Activated T-cell treated with anti-CD3 and anti-CD28 coated beads for 24 hours (primary cell): Measurements from ENCODE around the gene CDO1.
"Not testable (repeated sequence)": the region's sequence is repeated elsewhere in the genome, so short reads cannot be mapped to it uniquely, and the experiment has no call there.

Experiments used
- DNase-seq: peaks from one replicate; pipeline ENCODE4 v3.0.0-alpha.2; 2020; ENCODE audit warnings: low read depth

The CDO1 gene

DNA sequence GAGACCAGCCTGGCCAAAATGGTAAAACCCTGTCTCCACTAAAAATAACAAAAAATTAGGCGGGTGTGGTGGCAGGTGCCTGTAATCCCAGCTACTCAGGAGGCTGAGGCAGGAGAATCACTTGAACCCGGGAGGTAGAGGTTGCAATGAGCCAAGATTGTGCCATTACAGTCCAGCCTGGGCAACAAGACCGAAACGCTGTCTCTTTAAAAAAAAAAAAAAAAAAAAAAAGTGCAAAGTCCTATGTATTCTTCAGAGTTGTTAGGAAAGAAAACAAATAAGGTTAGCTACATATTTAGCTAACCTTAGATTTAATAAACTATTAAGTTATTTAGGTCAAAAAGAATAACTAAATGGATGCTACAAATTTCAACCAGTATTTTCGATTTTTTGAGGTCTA lies 13.5 kb upstream of the CDO1 start:
- DNase-seq = no peak

DNA sequence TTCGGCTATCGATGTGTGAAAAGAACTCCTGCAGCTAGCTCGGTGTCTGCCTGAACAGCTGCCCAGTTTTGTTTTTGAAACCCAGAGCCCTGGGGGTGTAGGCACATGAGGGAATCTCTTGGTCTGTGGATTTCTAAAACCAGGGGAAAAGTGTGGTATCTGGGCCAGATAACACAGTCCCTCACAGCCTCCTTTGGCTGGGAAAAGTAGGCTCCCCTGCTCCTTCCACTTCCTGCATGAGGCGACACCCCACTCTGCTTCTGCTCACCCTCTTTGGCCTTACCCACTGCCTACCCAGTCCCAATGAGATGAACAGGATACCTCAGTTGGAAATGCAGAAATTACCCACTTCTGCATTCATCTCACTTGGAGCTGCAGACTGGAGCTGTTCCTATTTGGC lies 9.5 kb upstream of the CDO1 start:
- DNase-seq = no peak

DNA sequence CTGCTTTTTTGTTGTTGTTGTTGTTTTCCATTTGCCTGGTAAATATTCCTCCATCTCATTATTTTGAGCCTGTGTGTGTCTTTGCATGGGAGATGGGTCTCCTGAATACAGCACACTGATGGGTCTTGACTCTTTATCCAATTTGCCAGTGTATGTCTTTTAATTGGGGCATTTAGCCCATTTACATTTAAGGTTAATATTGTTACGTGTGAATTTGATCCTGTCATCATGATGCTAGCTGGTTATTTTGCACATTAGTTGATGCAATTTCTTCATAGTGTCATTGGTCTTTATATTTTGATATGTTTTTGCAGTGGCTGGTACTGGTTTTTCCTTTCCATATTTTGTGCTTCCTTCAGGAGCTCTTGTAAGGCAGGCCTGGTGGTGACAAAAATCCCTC lies 8.5 kb upstream of the CDO1 start:
- DNase-seq = not testable (repeated sequence)

DNA sequence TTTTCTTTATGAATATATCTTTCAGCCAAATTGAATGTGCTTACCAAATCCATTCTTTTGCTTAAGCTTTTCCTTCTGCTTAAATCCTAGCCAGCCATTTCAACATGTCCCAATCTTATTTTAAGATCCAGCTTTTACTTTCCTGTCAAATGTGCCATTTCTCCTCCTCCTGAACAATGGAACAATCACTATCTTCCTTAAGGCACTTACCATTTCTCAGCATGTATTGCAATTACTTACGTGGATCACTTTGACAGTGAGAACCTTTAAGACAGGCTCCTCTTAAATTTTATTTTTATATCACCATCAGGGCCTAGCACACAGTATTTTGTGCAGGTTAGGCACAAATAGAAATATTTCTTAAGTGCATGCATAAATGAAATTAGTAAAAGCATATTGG lies 4.4 kb upstream of the CDO1 start:
- DNase-seq = no peak

DNA sequence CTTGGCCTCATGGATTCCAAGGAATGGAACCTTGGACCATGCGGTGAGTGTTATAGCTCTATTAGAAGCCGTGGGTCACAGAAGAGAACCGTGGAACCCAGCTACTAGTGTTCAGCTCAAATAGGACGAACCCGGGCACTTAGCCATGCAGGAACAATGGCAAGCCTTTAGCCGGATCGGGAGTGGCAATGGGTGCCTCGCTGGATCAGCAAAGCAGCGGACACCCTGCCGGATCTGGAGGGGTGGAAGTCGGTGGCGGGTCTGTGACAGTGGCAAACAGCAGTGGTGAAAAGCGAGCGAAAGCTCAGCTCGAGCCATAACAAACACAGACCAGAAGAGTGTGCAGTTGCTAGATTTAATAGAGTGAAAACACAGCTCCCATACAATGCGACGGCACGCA lies 2.4 kb upstream of the CDO1 start:
- no peak for DNase-seq

DNA sequence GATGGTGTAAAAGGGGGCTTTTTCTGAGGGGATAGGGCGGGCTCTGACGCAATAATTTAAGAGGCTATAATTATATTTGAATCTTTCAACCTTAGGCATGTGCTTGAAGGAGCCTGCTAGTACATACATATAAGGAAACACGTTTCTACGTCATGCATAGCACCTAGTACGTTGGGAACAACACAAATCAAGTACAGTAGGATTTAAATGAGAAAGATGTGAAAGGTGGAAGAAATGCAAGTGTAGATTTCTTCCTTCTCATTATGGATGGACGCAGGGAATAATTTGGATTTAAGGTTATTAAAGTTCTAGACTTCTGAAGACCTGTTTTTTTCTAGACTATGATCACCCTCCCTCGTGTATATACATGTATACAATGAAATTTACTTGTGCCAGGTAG lies 927 bp upstream of the CDO1 start:
- no peak for DNase-seq

DNA sequence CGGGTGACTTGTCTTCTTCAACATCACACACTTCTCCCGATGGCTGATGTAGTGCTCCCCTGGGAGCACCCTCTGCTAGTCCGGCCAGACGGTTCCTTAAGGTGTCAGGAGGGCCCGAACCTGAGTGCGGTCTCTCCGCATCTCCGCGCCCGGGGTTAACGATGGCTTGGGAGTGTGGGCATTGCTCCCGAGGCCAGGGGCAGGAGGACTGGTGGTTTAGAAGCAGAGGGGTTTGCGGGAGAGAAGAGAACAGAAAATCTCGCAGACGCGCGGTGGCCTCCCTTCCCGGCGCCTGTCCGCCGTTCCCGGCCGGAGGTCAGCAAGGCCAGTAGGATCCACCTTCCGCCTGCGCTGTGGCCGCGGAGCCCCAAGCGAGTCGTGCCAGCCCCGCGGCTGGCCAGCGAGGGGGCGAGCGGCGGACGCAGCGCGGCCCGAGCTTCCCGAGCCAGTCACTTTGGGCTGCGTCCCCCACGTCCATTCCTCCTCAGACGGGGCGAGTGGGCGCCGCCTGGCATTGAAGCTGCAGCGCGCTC lies 700 bp downstream of the CDO1 start:
- no peak for DNase-seq

DNA sequence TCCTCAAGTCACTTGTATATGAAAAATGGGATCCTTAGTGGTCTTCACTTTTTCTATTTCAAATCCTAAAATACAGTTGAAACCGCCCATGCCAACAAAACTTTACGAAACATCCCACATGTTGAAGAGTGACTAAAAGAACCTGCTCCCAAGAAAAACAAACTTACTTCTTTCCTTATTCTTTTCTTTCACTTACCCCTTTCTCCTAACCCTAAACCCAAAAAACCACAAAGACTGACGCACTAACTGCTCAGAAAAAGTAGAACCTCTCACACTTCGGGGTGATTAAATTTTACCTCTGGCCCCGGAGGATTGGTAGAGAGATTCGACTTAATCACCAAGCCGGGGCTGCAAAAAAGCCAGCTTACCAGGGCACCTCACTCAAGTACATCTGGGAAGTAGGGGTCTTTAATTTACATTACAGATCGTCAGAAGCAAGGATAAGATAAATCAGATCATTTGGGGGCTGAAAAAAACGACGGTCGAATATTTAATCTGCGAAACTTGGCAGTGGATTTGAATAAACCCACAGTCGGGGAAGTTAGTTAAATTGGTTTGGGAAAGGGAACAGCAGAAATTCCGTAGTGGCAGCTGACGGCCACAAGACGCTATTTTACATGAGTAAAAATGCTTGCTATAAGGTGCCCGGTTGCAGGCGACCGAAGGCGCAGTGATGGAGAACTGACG lies 1.3 kb downstream of the CDO1 start:
- DNase-seq = no peak

DNA sequence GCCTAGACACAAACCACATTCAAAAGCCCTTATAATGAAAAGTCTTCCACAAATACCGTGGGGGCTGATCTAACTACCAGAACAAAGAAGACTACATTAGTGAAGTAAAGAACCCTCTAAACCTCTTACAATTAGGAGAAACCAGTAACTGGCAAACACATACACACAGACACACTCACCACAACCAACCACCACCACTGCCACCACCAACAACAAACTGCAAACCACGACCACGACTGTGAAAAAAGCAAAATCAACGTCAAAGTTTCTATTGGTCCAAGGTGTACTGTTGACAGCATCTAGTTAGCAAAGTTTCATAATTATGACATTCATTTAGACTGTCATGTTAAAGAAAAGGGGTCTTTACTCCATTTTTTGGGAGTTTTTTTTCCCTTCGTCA lies 2.7 kb downstream of the CDO1 start:
- DNase-seq = no peak

DNA sequence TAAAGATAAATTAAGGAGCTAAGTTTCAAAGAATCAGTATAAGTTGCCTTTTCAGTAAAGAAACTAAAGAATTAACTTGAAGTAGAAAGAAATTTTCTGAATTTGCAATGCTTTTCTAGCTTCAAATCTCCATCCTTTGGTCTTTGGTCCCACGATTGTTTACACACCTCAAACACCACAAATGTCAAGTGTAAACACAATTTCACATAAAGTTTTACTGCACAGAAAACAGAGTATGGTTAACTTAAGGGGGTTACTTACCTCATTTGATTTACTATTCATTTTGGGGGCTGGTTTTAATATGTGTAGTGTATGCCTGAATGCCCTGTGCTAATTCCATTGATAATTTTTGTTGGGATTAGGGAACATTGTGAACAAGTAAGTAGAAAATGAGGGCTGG lies 4.1 kb downstream of the CDO1 start:
- no peak for DNase-seq

DNA sequence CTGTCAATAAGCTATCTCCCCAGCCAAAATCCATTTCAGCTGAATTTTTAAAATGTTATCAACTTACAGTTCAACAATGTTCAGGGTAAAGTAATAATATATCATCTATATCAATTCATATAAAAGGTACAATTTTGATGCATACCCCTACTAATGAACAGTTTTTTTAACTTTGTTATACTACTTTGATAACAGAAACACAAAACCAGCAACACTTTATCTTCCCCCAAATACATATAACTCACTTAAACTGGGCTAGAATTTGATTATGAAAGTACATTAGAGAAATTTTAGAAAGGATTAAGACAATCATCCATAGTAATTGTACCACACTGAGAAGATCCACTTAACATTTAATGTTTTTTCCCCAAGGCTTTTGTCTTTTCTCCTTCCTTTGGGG lies 5.1 kb downstream of the CDO1 start:
- DNase-seq = no peak

DNA sequence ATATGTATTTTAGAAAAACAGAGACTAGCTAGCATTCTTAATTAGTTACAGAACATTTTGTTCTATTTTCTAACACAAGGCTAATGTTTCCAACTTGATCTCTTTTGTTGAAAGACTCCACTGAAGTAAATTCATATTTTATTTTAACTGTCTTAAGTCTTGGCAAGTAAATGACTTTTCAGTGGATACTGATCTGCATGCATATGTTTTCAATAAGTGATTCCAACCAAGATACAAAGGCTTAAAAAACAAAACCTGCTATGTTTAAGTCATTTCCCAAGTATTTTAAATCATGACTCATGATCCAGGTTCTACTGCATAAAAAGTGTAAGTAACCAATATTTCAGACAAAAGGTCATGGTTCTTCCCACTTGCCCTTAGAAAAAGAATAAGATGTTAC lies 5.7 kb downstream of the CDO1 start:
- DNase-seq = no peak

DNA sequence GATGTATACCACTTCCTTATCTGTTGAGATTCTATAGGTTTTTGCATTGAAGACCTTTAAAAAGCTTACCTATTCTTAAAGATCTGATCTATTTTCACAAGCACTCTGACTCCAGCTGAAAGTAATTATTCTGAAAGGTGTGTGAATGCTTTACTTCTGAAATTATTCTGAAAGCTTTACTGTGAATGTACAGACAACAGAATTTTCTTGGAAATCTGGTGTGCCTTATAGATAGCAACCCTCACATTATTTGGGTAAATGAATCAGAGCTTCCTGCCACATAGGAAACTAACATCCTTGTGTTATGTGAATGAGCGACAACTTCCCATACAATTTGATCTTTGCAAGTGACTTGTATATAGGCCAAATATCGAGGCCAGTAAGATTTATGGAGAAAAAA lies 6.5 kb downstream of the CDO1 start:
- no peak for DNase-seq

DNA sequence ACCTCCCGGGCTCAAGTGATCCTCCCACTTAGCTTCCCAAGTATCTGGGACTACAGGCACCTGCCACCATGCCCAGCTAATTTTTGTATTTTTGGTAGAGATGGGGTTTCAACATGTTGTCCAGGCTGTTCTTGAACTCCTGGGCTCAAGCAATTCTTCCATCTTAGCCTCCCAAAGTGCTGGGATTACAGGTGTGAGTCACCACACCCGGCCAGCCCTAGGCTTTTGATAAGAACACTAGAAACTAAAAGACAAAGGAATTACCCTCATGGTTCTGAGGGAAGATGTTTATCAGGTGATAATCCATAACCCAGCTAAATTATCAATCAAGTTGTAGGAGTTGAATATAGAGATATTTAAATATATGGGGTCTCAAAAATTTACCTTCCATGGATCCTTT lies 8.4 kb downstream of the CDO1 start:
- DNase-seq = not testable (repeated sequence)

DNA sequence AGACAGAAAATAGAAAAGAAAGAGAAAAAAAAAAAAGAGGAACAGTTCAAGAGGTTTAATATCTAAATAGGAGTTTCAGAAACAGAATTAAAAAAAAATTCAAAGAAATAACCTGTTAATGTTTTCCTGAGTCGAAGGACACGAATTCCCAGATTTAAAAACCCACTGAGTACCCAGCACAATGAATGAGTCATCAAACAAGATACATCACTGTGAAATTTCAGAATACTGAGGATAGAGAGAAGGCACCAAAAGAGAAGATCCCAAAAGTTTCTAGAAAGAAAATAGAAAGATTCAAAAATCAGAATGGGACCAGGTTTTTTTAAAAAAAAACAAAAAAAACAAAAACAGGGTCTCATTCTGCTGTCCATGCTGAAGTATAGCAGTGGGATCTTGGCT lies 8.8 kb downstream of the CDO1 start:
- DNase-seq = no peak

DNA sequence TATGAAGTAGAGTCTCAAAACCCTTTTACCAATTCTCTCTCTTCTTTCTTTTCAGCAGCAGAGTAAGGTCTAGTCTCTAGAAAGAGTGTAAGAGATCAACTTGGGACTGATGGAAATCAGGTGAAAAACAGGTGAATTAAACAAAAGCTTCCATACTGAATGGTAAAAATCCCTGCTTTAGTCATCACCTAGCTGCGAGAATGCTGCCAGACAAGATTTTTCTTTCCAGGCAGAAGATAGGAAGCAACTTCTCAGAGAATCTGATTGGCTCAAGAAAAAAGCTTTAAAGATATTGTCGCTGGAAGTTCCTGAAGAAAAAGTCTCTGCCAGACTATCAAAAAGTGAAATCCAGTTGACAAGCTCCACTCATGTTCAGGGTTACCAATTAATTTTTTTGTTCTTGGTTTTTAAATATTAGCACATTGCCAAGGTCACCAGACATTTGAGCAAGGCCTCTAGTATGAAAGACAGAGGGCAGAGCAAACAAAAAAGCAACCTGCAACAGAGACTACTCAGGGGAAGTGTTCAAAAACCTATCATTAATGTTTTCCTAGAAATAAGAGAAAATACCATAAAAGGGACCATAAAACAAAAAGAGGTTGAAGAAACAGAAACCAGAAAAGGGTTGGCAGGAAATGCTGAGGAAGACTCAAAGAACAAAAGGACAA lies 9.3 kb downstream of the CDO1 start:
- DNase-seq = no peak

DNA sequence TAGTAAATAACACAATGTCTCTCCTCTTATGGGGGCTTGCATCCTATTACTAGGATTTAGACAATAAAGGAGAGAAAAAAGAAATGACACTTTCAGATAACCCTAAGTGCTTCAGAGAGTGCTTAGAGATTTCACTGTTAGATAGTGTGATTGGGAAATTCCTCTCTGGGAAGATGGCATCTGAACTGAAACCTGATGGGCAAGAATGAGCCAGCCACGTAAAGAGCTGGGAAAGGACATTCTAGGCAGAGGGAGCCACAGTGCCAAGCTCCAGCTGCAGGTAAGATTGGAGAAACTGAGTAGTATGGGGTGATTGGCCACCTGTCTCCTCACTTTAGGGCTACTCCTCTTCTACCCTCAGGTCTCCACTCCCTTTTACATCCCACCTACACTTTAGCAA lies 14.5 kb downstream of the CDO1 start:
- no peak for DNase-seq

DNA sequence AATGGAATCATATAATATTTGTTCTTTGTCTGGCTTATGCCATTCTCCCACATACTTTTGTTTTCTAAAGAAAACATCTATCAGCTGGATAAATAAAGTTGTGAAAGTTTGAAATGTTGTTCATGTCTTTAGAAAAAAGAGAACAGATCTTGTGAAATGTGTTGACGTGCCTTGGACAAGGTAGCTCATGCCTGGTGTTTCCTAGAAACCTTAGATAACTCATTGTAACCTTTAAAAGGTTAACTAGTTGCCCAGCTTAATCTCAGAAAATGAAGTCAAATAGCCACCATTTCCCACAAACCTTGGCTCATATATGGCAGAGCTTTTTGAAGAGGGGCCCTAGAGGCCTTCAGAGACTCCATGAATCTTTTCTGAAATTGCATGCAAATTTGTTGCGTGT lies 15.3 kb downstream of the CDO1 start:
- DNase-seq = no peak

DNA sequence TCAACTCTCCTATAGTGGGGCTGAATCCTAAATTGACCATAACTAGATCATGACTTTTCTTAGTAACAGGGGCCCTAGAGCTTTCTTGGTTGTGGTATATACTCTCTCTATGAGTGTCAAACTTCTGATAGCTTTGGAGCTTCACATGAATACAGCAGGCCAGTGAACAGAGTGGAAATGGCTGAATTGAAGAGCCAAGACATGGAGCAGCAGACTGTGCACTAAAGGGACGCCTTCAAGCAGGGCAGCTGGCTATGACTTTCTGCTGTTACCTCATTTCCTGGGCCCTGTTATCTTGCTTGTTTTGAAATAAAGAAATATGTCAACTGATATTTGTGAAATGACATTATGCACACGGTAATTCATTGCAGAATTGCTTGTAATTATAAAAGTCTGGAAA lies 16.4 kb downstream of the CDO1 start:
- no peak for DNase-seq

DNA sequence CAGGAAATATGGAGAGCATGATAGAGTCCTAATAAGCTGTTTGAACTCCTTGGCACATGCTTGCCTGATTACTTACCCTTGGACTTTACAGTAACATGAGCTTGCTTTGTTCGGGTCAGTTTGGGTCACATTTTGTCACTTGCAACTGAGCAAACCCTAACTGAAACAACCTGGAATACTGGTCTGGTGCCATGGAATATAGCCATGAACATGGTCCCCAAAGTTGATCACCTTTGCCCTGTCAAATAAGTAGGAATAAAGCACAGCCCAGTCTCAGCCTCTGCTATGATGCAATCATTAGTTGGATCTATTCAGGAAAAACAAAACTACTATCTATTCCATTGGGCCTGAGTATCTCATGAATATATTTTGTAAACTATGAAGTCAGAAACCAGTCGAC lies 18.2 kb downstream of the CDO1 start:
- DNase-seq = no peak

DNA sequence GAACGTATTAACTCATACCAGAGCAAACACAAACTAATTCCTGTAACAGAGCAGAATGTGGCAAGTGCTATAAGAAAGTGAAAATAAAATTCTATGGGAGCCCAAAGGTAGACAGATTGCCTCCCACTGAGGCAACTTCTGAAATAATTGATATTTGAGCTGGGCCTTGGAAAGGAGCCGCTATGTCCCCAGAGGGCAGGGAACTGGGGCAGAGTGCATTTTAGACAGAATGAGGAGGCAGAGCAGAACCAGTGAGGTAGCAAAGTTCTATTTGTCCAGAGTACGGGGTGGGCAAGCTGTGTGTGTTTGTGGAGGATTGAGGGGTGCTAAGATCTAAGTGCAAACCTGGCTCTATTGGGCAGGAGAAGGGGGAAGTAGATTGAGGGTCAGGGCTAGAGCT lies 19.8 kb downstream of the CDO1 start:
- no peak for DNase-seq

DNA sequence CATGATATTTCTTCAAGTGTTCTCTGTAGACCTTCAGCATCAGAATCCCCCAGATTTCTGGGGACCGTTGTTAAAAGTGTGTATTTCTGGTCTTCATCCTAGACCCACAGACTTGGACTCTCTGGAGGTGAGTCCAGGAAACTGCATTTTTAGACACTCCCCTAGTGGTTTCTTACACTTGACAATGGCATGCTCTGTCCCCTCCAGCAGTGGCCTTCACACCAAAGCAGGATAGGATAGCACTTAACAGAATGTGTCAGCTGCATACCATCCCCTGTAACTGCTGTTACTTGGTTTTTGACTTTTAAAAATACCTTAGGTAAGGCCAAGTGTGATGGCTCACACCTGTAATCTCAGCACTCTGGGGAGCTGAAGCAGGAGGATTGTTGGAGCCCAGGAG lies 20.8 kb downstream of the CDO1 start:
- no peak for DNase-seq

DNA sequence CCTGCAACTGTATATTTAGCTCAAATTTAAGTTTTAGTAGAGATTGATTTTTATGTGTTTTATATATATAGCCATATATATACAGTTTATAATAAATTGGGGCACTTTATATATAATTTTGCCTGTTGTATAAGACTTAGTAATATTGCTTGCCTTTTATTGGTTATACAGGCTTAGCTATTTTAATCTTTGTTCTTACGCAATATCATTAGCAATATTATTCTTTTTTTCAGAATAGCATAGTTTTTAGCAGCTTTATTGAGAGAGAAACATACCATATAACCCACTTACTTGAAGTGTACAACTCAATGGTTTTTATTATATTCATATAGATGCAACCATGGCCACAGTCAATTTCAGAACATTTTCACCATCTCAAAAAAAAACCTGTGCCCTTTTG lies 28.0 kb downstream of the CDO1 start:
- no peak for DNase-seq

DNA sequence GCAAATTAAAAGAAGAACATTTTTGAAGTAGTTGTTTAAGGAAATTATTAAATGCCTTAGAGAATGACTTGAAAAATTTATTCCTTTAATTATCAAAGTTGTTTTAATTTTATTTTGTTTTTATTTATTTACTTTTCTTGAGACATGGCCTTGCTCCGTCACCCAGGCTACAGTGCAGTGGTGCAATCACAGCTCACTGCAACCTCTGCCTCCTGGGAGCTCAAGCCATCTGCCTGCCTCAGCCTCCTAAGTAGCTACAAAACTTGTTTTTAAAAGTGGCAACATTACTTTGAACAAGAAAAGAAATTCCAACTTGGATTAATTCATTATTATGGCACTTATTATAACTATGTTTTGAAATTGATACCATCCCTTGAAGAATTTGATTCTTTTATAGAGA lies 29.0 kb downstream of the CDO1 start:
- no peak for DNase-seq
